A549 (cell line): ENCODE results near the gene CCDC27.

Experiments used
- CBX2 ChIP-seq: fragments of 200-600 bp; sonication (generic); IDR thresholded peaks from 2 replicates; pipeline ENCODE4 v1.6.1; 2016; ENCODE audit warnings: low read depth, mild to moderate bottlenecking, borderline replicate concordance
- CEBPB ChIP-seq, 2 experiments: fragments of >200 bp in 1 of 2; sonication (Bioruptor Twin) in 1 of 2; formaldehyde crosslinking in 1 of 2; IDR thresholded peaks; 2 replicates each; pipeline ENCODE4 v1.6.1; 2012 to 2016
- CHD2 ChIP-seq: fragments of 150-350 bp; IDR thresholded peaks from 2 replicates; pipeline ENCODE4 v1.6.1; 2014; ENCODE audit warnings: low read length; ENCODE audit not compliant: partially characterized antibody
- CTCF ChIP-seq: fragments of >200 bp; sonication (Bioruptor Twin); formaldehyde crosslinking; IDR thresholded peaks from 3 replicates; pipeline ENCODE4 v1.5.1; 2016
- EP300 ChIP-seq, 2 experiments: fragments of >200 bp; sonication (Bioruptor Twin); formaldehyde crosslinking; IDR thresholded peaks; 2 replicates in 1 of 2; 3 replicates in 1 of 2; pipeline ENCODE4 v1.6.1; 2016 to 2017
- ESRRA ChIP-seq: fragments of 150-350 bp; IDR thresholded peaks from 2 replicates; pipeline ENCODE4 v1.6.1; 2014; ENCODE audit warnings: mild to moderate bottlenecking, low read length, borderline replicate concordance
- HEYL ChIP-seq: fragments of 250-450 bp; sonication (Bioruptor Pico); IDR thresholded peaks from 2 replicates; pipeline ENCODE4 v1.8.0; 2021; ENCODE audit warnings: mild to moderate bottlenecking, moderate library complexity
- KDM1A ChIP-seq: fragments of 200-600 bp; sonication (generic); IDR thresholded peaks from 2 replicates; pipeline ENCODE4 v1.6.1; 2016; ENCODE audit warnings: low read depth, mild to moderate bottlenecking
- MAZ ChIP-seq: fragments of 150-350 bp; IDR thresholded peaks from 2 replicates; pipeline ENCODE4 v1.6.1; 2014; ENCODE audit warnings: antibody characterized with exemption, low read depth, low read length, borderline replicate concordance
- MYC ChIP-seq: IDR thresholded peaks from 2 replicates; pipeline ENCODE4 v1.6.1; 2012; ENCODE audit warnings: mild to moderate bottlenecking, inconsistent platforms, low read length, improper control_type of control experiment, borderline replicate concordance
- POLR2A ChIP-seq: IDR thresholded peaks from 2 replicates; pipeline ENCODE4 v1.6.1; 2012; ENCODE audit warnings: mild to moderate bottlenecking, low read length
- RCOR1 ChIP-seq: fragments of 150-350 bp; IDR thresholded peaks from 2 replicates; pipeline ENCODE4 v1.6.1; 2014; ENCODE audit warnings: antibody characterized with exemption, low read length, low read depth
- REST ChIP-seq: fragments of 200-600 bp; sonication (generic); IDR thresholded peaks from 2 replicates; pipeline ENCODE4 v1.6.1; 2016; ENCODE audit warnings: antibody characterized with exemption, mild to moderate bottlenecking, moderate library complexity
- SMC3 ChIP-seq: fragments of >200 bp; sonication (Bioruptor Twin); formaldehyde crosslinking; IDR thresholded peaks from 3 replicates; pipeline ENCODE4 v1.6.1; 2018; ENCODE audit warnings: inconsistent platforms

- TF ChIP-seq HEYL (CRISPR knock-in tag) (no peak), ESRRA (no peak), CTCF (no peak), EP300 (IDR thresholded peaks at IDR 0.05) (no peak), CEBPB (IDR thresholded peaks at IDR 0.05) (no peak), MYC (no peak), SMC3 (no peak), REST (no peak), CHD2 (no peak), KDM1A (no peak), RCOR1 (no peak), CBX2 (no peak), MAZ (no peak), POLR2A (no peak)
Measured at GRCh38 chr1:3729594-3730542, 22.4 kb upstream of the CCDC27 start.
